Stimulated activated CD4-positive, alpha-beta T cell treated with anti-CD3 and anti-CD28 coated beads, Interleukin-2, amount 100 ng/mL, for 4 hours (primary cell): ENCODE data around the gene CD164.
A peak's percentile ranks its signal among the peaks of the same experiment; 100 is the strongest.

ENCODE experiments used
- DNase-seq: peaks from one replicate; pipeline ENCODE4 v3.0.0-alpha.2; 2020; ENCODE audit warnings: low read depth

The CD164 gene

DNA sequence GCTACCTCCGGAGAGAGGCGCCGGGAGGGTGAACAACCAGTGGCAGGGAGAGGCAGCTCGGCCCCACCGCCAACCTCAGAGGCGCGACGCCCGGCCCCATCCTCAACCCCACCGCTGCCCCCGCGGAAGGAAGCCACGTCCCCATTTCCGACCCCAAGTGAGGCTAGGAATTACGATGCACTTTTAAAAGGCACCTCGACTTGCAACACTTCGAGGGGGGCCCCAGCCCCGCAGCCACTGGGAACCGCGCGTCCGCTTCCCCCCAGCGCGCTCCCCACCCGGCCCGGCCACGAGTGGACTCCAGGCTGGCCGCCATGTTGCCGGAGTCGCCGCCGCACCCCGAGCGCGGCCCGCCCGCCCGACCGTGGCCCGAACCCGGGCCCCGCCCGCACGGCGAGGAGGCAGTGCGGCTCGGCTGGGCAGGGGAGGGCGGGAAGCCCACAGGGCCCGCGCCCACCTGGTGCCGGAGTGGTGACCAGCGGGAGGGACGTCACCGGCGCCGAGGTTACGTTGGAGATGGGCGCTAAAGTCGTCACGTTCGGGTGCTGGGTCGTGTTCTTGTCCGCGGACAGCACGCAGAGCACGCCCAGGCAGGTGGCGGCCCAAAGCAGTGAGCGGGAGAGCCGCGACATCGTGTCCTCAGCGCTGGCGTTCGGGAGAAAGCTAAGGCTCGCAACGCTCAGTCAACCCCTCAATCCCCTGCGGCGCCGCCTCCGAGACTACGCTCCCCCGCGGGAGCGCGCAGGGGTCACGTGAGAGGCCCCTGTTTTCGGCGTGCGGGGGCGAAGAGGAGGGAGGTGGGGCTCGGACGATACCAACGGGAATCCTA, at the start of gene CD164:
CD164 (minus strand) TSS at position 721 of the 829 bp plus-strand sequence; CDS start at position 632, 89 bp downstream.
- DNase-seq: peak; percentile 93

DNA sequence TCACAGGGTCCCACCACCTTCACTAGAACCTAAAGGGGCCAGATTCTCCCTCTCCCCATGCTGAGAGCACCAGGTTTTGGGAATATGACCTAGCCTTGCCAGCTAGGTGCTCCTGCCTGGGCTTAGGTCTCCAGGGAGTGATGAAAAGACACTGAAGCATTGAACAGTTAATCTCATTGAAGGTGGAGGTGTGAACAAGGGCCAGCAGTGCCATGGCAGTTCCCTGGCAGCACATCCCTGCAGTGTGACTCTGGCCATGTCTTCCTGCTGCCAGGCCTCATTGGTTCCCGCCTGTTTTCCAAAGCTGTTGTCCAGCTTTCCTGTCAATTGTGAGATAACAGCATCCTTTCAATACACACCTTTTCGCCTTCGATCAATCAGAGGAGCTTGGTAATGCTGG, 47.2 kb upstream of the CD164 start:
- no peak for DNase-seq

DNA sequence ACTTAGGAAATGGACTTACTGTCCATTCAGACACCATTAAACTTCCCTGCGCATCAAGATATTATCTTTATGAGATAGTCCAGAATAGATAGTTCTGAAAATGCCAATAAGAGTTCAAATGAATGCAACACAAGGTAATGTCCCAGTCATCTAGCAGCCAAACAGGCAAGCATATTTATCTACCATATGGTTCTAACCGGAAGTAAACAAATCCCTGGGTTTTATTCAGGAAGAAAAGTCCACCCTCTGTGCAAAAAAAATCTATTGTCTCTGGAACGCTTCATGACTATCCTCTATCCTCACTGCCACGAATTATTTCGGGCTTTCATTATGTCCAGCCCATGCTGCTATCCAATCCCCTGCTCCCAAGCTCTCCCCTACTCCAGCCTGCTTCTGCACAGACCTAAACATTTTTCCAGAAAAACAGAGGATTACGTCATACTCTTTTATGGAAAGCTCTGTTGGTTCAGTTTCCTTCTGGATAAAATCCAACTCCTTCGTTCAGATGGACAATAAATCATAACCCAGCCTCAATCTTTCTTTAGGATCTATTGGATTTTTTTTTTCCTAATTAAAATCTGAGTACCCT, 46.7 kb upstream of the CD164 start:
- no peak for DNase-seq

DNA sequence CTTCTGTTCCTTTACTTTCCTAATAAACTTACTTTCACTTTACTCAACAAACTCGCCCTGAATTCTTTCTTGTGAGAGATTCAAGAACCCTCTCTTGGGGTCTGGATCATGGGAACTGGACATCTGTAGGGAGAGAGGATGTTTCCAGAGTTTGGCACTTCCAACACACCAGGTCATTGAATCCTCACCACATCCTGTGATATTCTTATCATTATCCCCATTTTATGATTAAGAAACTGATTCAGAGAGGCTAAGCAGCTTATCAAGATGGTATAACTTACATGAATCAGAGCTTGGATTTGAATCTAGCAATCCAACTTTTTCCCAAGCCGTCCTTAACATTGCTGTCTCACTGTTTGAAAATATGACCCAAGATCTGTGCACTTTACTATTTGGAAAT, 42.7 kb upstream of the CD164 start:
- DNase-seq: no peak

DNA sequence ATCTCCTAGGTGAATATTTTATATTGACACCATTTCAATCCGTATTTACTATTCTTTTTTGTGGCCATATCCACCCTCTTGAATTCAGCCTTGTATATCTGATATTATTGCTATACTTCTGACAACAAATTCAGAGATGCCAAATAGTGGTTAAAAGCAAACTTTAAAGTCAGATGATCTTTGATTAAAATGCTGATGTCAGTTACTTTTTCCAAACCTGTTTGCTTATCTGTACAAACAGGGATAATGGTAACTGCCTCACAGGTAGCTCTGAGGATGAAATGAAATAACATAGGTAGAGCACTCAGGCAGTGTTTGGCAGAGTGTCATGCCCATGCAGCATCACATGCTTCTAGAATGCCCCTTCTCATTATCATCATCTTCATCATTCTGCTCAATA, 38.9 kb upstream of the CD164 start:
- no peak for DNase-seq

DNA sequence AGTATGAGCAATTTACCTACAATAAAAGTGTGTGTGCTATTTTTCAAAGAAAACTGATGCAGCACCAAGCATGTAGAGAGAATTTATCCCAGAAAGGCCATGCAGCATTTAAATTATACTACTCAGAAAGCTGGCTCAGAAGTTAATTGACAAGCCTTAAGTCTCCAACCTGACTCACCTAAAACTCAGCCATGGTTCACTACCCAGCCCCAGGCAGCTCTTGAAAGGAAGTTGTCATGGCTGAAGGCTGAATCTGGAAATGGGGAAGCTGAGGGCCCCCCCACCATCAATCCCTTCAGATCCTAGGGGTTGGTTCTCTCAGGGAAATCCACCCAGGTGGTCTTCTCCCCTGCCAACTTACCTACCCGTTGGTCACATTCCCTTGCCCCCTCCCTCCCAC, 38.5 kb upstream of the CD164 start:
- no peak for DNase-seq

DNA sequence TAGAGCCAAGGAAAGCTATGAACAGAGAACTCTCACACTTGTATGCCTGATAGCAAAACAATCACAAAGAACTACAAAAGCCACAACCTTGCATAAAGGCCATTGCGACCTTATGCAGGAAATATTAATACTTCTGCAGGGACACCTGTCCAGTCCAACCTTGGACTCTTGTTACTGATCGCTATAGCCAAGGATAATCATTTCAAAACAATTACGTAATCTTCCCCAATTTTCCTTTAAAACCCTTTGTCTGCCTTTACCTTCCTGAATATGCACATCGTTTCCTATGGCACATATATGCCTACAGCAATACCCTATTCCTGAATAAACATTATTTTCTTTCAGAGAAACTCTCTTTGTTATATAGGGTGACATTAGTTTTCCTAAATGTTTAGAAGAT, 35.4 kb upstream of the CD164 start:
- no peak for DNase-seq

DNA sequence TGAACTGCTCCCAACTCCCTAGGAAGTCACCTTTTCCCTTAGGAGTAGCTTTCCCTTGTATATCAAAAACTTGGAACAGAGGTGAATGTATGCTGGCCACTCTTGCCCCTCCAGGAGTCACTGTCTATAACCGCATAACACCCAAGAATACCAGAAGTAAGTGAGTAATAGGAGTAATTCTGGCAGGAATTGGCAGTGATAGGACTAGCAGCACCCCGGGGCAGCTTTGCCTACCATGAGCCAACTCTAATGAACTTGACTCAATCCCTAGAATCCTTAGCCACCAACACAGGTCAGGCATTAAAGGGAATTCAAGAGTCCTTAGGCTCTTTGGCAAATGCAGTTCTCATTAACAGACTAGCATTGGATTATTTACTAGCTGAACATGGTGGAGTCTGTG, 28.8 kb upstream of the CD164 start:
- no peak for DNase-seq

DNA sequence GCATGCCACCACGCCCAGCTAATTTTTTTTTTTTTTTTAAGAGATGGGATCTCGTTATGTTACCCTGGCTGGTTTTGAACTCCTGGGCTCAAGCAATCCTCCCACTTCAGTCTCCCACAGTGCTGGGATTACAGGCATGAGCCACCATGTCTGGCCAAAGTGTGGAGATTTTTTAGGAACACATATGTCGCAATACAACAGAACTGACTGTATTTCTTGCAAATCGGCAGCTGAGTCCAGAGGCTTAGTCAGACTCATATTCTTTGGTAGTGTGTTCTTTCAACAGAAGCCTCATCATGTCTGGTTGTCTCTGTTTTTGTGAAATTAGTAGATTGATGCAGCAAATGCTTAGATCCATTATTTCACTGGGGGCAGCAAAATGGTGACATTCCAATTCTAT, 23.9 kb upstream of the CD164 start:
- DNase-seq: no peak

DNA sequence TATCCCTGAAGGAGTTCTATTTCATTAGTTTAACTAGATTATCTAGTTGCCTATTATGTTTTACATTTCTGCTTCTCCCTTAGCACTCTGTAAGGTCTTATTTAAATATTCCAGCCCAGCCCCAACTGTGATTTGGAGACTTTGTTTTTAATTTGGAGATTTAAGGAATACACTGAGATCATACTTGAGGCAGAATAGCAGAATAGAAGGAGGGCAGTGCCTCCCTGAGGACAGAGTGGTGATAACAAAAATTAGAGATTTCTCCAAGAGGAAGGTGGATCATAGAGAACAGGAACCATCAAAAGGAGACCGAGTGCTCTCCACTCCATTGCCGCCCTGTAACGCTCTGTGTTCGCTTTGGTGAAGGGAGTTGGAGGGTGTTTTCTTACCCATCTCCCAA, 14.8 kb upstream of the CD164 start:
- DNase-seq: no peak

DNA sequence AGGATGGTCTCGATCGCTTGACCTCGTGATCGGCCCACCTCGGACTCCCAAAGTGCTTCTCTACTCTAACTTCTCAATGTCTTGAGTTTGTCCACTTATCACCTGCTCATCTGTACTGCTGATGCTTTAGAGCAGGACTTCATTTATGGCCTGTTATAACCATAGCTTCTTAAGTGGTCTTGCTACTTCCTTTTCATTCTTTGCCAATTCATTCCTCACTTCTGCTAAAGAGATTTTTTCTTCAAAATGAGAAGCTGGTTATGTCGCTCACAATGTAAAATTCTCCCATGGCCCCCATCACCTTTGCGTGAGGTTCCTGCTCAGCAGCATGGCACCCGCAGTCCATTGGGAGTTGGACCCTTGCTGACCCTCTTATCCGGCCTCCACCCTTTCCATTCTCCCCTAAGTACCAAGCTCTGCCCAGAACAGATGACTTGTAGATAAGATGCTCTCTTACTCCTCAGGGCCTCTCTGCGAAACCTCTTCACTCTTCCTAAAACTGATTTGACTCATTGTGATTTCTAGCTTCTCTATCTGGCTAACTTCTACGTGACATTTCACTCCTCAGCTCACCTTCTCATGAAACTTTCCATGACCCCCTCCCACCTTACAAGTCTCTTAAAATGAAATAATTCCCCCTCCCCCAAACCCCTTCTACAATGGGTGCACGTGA, 13.9 kb upstream of the CD164 start:
- DNase-seq: no peak

DNA sequence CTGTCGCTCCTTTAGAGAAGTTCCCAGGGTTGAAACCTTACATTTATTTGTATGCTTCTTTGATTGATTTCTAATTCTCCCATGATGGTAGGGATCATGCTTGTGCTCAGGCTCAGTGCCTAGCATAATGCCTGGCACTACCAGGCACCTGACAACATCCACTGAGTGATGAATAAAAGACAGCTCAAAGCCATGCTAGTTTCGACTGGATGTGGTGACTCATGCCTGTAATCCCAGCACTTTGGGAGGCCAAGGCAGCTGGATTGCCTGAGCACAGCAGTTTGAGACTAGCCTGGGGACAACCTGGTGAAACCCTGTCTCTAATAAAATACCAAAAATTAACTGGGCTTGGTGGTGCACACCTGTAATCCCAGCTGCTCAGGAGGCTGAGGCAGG, 11.6 kb upstream of the CD164 start:
- no peak for DNase-seq

DNA sequence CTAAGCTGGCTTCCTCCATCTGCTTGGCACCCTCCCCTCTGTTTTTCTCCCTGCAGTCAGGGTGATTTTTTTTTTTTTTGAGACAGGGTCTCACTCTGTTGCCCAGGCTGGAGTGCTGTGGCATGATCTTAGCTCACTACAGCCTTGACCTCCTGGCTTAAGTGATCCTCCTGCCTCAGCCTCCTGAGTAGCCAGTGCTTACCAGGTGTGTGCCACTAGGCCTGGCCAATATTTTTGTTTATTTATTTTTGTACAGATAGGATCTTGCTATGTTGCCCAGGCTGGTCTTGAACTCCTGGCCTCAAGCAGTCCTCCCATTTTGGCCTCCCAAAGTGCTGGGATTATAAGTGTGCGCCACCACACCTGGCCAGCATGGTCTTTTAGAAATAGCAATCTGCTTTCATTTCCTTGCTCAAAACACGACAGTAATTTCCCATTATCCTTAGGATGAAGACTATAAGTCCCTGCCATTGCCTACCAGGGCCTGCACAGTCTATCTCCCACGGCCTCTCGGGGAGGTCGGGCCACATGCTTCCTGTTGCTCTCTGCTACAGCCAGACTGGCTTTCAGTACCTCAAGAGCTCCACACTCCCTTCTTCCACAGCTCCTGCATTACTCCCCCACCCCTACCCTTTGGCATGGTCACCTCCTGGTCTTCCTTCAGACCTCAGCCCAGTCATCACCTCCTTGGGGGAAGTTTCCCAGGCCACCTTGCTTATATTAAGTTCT, 11.1 kb upstream of the CD164 start:
- no peak for DNase-seq

DNA sequence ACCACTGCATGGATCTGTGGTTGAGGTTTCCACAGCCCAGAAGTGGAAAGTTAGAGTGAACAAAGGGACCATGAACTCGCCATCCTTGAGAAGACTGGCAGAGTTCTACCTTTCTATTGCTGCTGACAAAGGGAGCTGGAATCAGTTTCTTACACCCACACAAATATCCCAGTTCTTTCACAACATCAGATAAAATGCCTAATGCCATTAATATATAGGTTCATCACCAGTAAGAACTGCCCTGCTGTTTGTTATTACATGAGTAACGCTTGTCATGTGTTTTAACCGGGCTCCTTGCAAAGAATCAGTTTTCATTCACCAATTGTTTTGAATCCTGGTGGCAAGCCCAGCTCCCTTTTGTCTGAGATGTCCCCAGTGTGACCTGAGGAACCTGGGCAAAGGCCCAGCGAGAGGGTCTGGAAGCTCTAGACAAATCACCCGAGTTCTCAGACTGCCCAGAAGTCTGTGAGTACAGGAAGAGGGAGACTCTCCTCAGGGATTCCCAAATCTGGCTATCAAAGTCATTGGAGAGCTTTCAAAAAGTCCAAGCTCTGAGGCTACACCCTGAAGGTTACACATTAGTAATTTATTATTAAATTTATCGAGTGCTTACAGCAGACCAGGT, 7.5 kb upstream of the CD164 start:
- DNase-seq: no peak

DNA sequence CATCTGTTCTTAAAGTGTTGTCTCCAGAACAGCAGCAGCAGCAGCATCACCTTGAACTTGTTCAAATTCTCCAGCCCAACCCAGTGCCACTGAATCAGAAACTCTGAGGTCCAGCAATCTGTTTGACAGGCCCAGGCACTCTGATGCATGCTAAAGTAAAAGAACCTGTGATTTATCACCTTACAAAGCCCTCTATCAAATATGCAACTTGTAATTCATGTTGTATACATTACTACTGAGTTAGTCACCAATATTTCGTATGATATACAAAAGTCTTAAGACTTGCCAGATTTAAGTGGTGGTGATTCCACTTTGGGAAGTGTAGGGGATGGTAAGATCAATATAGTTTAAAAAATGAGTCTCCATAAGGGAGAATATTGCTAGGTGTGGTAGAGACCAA, 6.0 kb upstream of the CD164 start:
- DNase-seq: no peak

DNA sequence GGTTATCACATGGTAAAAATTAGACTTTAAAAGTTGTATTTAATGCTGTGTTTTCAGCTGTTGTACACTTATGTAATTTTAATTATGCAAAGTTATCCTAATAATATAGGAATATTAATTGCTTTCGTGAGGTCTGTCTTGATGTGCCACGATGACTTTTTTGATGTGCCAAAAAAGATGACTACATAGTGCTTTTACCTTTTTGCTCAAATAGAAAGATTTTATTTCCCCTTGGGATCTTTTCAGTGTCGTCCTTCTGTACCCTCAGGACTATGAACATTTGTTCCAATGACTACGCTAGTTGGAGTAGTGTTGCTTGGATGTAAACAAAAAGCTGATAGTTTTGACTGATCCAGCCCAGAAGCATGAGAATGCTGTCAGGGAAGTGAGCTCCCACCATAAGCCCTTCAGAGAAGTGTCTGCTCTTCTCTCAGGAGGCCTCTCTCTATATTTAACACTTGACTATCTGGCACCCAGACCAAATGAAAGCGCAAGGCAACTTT, 1.2 kb upstream of the CD164 start:
- no peak for DNase-seq

DNA sequence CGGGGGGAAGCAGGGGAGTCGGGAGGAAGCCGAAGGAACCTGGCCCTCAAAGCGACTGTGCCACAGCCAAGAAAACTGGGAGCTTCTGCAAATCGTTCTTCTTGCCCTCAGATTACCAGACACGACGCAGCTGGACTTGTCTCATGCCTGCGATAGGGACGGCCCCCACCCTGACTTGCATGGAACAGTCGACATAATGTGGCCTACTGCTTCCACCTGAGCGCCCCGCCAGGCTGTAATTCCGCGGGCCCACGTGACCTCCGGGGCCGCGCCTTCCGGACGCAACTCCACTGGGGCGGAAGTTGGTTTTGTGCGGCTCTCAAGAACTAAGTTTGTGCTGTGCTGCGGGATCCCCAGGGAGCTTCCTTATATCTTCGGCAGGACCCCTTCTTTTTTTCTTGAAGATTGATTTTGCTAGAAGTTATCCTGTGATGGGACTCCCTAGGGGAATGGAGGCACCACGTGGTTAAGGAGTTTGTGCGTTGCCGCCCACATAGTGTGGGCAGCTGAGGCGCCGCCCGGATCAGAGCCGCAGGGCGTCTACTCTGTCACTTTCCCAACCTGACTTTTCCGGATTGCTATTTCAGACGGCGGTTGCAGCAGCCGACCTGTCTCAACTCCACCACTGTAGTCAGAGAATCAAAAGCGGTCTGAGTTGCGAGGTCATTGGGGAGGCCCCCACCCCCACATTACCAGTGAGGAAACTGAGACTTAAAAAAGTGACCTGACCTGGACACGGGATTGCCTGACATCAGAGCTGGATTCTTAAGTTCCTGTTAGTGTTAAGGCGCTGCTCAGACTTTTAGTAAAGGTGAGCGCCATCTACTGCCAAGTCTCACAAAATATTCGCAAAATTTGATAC, 540 bp upstream of the CD164 start:
- DNase-seq: peak; percentile 85

DNA sequence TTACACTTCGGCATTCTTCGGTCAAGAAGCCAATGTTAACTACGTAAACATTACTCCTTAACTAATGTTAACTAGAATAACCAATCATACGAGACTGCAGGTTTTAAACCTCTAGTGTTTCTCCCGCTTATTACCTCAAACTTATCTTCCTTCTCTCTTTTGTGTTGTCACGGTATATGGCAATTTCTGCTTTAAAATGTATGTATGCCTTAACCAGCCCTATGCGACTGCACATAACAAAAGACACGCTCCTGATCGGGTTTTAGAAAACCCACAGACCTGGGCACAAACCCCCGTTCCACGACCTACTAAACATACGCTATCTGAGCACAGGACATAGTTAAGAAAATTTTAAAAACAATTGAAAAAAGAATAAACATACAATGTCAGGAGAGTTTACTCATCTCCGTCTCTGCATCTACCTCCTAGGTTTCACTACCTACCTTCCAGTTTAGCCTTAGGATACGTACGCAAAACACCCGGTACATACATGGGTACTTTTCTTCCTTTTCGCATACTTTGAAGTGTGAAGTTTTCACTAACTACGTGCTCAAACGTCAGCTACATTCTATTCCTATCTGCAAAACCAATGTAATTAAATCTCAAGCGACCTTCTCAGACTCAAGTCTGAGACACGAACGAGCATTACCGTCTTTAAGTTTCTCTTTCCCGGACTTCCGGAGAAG, 1.1 kb downstream of the CD164 start:
- DNase-seq: no peak

DNA sequence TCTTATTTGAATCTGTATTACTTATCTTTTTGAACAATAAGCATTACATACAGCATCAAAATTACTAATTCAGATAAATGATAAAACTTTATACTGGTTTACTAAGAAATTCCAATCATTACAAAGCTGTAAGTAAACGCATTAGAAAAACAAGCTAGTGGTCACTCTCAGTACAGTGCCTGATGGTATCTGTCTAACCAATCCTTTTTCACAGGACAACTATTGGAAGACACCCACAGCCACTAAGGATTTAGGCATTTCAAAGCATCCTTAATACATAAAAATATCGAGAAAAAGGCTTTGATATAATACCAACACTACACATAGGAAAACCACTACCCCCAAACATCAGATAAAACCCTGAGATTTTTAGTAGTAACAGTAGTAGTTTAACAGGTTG, 2.6 kb downstream of the CD164 start:
- no peak for DNase-seq

DNA sequence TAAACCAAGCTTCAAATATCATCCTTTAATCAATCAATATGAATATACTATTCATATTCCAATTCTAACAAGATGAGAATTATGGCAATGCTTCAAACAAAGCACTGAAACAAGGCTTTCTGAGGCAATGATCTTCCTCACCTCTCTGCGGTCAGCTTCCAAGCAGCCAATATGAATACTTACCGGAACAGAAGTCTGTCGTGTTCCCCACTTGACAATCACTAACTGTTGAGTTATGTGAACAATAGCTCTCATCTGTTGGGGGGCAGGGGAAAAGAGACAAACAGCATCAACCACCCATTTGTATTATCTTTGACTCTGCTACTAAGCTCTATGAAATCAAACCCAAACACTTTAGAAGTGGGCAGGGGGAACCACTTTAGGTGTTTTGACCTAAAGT, 4.5 kb downstream of the CD164 start:
- DNase-seq: no peak
